A549 (cell line): ENCODE data around the gene ARFRP1.

ENCODE experiments used
- BHLHE40 ChIP-seq: IDR thresholded peaks from 2 replicates; pipeline ENCODE4 v1.6.1; 2012; ENCODE audit warnings: low read depth, low read length, inconsistent platforms
- CEBPB ChIP-seq, 2 experiments: fragments of >200 bp in 1 of 2; sonication (Bioruptor Twin) in 1 of 2; formaldehyde crosslinking in 1 of 2; IDR thresholded peaks; 2 replicates each; pipeline ENCODE4 v1.6.1; 2012 to 2016
- EP300 ChIP-seq, 2 experiments: fragments of >200 bp; sonication (Bioruptor Twin); formaldehyde crosslinking; IDR thresholded peaks; 2 replicates in 1 of 2; 3 replicates in 1 of 2; pipeline ENCODE4 v1.6.1; 2016 to 2017
- POLR2A ChIP-seq: IDR thresholded peaks from 2 replicates; pipeline ENCODE4 v1.6.1; 2012; ENCODE audit warnings: mild to moderate bottlenecking, low read length
- RAD21 ChIP-seq, 2 experiments: fragments of >200 bp in 1 of 2; sonication (Bioruptor Twin) in 1 of 2; formaldehyde crosslinking in 1 of 2; IDR thresholded peaks in 1 of 2; conservative IDR thresholded peaks in 1 of 2; 2 replicates in 1 of 2; 3 replicates in 1 of 2; pipeline ENCODE4 v1.6.1; 2012 to 2018; ENCODE audit warnings: inconsistent platforms in 1 of 2
- TF ChIP-seq, protein P1 (sequence below): fragments of 200-600 bp; sonication (generic); IDR thresholded peaks from 2 replicates; pipeline ENCODE4 v1.6.1; 2016; ENCODE audit warnings: antibody characterized with exemption, mild to moderate bottlenecking, moderate library complexity
- TF ChIP-seq, protein P2 (sequence below): fragments of 250-450 bp; sonication (Bioruptor Pico); IDR thresholded peaks from 2 replicates; pipeline ENCODE4 v1.5.0; 2021; ENCODE audit warnings: mild to moderate bottlenecking, moderate library complexity, borderline replicate concordance
- TF ChIP-seq, protein P3 (sequence below): IDR thresholded peaks from 2 replicates; pipeline ENCODE4 v1.6.1; 2012
- TF ChIP-seq, protein P4 (sequence below): fragments of >200 bp; sonication (Bioruptor Twin); formaldehyde crosslinking; IDR thresholded peaks from 3 replicates; pipeline ENCODE4 v1.5.1; 2016
- TF ChIP-seq, protein P5 (sequence below): fragments of >200 bp; sonication (Bioruptor Twin); formaldehyde crosslinking; IDR thresholded peaks from 3 replicates; pipeline ENCODE4 v1.6.1; 2016
- TF ChIP-seq, protein P6 (sequence below): fragments of 450-650 bp; IDR thresholded peaks from 2 replicates; pipeline ENCODE4 v1.6.1; 2014; ENCODE audit warnings: antibody characterized with exemption

DNA sequence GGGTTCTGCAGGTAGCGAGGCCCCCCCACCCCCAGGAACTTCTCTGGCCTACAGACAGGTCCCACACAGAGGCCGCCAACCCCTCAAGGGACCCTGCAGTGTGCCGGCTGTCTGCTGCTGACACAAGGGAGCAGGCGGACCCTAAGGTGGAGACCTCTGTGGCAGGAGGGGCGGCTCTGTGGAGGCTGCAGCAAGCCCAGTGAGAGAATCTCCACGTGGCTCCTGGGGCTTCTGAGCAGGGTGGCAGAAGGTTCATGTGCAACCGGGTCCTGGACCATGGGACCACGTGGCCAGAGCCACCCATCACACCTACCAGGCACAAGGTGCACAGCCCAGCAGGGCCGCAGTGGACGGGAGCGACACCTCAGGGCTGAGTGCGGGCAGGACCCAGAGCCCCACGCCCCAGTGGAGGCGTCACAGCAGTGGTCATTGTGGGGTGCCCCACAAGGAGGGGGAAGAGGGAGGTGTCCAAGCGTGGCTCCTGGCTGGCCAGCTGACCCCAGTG, 4.3 kb downstream of the ARFRP1 start:
- TF ChIP-seq, protein P1, sequence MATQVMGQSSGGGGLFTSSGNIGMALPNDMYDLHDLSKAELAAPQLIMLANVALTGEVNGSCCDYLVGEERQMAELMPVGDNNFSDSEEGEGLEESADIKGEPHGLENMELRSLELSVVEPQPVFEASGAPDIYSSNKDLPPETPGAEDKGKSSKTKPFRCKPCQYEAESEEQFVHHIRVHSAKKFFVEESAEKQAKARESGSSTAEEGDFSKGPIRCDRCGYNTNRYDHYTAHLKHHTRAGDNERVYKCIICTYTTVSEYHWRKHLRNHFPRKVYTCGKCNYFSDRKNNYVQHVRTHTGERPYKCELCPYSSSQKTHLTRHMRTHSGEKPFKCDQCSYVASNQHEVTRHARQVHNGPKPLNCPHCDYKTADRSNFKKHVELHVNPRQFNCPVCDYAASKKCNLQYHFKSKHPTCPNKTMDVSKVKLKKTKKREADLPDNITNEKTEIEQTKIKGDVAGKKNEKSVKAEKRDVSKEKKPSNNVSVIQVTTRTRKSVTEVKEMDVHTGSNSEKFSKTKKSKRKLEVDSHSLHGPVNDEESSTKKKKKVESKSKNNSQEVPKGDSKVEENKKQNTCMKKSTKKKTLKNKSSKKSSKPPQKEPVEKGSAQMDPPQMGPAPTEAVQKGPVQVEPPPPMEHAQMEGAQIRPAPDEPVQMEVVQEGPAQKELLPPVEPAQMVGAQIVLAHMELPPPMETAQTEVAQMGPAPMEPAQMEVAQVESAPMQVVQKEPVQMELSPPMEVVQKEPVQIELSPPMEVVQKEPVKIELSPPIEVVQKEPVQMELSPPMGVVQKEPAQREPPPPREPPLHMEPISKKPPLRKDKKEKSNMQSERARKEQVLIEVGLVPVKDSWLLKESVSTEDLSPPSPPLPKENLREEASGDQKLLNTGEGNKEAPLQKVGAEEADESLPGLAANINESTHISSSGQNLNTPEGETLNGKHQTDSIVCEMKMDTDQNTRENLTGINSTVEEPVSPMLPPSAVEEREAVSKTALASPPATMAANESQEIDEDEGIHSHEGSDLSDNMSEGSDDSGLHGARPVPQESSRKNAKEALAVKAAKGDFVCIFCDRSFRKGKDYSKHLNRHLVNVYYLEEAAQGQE: no peak
- TF ChIP-seq POLR2A (no peak), CEBPB (IDR thresholded peaks at IDR 0.05) (no peak), RAD21 (conservative IDR thresholded peaks at IDR 0.05 in 1 of 2, IDR thresholded peaks at IDR 0.05 in 1 of 2) (no peak), EP300 (IDR thresholded peaks at IDR 0.05) (no peak), BHLHE40 (no peak)
- TF ChIP-seq, protein P2, sequence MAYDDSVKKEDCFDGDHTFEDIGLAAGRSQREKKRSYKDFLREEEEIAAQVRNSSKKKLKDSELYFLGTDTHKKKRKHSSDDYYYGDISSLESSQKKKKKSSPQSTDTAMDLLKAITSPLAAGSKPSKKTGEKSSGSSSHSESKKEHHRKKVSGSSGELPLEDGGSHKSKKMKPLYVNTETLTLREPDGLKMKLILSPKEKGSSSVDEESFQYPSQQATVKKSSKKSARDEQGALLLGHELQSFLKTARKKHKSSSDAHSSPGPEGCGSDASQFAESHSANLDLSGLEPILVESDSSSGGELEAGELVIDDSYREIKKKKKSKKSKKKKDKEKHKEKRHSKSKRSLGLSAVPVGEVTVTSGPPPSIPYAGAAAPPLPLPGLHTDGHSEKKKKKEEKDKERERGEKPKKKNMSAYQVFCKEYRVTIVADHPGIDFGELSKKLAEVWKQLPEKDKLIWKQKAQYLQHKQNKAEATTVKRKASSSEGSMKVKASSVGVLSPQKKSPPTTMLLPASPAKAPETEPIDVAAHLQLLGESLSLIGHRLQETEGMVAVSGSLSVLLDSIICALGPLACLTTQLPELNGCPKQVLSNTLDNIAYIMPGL (CRISPR knock-in tag): no peak
- TF ChIP-seq, protein P3, sequence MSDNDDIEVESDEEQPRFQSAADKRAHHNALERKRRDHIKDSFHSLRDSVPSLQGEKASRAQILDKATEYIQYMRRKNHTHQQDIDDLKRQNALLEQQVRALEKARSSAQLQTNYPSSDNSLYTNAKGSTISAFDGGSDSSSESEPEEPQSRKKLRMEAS: no peak
- TF ChIP-seq, protein P4, sequence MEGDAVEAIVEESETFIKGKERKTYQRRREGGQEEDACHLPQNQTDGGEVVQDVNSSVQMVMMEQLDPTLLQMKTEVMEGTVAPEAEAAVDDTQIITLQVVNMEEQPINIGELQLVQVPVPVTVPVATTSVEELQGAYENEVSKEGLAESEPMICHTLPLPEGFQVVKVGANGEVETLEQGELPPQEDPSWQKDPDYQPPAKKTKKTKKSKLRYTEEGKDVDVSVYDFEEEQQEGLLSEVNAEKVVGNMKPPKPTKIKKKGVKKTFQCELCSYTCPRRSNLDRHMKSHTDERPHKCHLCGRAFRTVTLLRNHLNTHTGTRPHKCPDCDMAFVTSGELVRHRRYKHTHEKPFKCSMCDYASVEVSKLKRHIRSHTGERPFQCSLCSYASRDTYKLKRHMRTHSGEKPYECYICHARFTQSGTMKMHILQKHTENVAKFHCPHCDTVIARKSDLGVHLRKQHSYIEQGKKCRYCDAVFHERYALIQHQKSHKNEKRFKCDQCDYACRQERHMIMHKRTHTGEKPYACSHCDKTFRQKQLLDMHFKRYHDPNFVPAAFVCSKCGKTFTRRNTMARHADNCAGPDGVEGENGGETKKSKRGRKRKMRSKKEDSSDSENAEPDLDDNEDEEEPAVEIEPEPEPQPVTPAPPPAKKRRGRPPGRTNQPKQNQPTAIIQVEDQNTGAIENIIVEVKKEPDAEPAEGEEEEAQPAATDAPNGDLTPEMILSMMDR: no peak
- TF ChIP-seq, protein P5, sequence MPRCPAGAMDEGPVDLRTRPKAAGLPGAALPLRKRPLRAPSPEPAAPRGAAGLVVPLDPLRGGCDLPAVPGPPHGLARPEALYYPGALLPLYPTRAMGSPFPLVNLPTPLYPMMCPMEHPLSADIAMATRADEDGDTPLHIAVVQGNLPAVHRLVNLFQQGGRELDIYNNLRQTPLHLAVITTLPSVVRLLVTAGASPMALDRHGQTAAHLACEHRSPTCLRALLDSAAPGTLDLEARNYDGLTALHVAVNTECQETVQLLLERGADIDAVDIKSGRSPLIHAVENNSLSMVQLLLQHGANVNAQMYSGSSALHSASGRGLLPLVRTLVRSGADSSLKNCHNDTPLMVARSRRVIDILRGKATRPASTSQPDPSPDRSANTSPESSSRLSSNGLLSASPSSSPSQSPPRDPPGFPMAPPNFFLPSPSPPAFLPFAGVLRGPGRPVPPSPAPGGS: no peak
- TF ChIP-seq, protein P6, sequence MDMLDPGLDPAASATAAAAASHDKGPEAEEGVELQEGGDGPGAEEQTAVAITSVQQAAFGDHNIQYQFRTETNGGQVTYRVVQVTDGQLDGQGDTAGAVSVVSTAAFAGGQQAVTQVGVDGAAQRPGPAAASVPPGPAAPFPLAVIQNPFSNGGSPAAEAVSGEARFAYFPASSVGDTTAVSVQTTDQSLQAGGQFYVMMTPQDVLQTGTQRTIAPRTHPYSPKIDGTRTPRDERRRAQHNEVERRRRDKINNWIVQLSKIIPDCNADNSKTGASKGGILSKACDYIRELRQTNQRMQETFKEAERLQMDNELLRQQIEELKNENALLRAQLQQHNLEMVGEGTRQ: no peak
